ENCODE results near the gene SMTNL2.
"Not testable (repeated sequence)": the region's sequence is repeated elsewhere in the genome, so short reads cannot be mapped to it uniquely, and the experiment has no call there.

Gene SMTNL2

DNA sequence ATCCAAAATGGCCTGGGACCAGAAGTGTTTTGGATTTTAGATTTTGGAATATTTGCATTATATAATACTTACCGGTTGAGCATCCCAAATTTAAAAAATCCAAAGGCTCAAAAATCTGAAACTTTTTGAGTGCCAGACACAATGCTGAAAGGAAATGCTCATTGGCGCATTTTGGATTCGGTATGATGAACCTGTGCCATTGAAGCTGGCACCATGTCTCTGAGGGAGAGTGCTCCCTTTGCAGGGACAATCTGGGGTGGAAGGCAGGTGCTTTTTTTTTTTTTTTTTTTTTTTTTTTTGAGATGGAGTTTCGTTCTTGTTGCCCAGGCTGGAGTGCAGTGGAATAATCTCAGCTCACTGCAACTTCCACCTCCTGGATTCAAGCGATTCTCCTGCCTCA, 17.7 kb downstream of the SMTNL2 start:
- no peak for DNase-seq (ENCODE audit: low spot score)

DNA sequence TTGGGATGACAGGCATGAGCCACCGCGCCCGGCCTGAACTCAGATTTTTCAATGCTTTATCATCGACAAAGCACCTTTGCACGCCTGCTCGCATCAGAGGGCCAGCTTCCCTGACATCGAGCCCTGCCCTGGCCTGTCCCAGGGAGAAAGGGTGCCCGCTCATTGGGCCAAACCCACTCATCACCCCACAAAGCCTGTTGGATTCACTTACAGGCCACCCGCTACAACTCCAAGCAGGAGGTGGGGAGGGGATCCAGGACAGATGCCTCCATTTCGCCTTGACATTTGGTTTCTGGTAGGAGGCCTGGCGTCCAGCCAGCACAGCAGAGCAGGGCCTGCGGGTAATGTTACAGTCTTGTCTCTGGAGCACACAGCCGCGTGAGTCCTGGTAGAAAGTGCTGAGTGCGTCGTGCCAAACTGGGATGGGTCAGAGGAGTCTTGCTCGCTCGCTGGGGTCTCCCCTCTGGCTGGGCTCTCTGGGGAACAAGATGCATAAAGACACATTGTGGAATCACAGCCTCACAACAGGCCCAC, 19.8 kb downstream of the SMTNL2 start:
- no peak for DNase-seq (ENCODE audit: low spot score)

DNA sequence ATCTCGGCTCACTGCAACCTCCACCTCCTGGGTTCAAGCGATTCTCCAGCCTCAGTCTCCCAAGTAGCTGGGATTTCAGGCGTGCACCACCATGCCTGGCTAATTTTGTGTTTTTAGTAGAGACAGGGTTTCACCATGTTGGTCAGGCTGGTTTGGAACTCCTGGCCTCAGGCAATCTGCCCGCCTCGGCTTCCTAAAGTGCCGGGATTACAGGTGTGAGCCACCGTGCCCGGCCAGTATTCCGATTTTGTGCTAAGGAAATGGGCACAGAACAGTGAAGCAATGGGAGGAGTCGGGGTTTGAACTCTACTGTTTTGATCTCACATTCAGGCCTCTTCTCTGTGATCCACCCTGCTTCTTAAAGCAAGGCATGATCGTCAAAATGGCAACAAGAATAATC, 20.4 kb downstream of the SMTNL2 start:
- not testable (repeated sequence) for DNase-seq (ENCODE audit: low spot score)

DNA sequence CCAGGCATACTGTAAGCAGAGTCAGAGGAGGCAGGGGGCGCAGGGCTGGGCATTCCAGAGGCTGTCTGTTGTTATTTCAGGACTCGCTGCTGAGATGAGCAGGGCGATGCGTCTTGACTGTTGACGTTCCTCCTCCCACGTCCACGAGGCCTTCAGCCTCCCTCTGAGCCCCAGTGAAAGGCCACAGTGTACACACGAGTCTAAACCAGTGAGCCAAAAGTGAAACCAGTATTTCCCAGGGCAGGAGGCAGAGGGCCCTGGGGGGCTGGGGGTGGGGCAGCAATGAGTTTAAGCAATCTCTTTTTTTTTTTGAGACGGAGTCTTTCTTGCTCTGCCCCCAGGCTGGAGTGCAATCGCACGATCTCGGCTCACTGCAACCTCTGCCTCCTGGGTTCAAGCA, 21.5 kb downstream of the SMTNL2 start:
- no peak for DNase-seq (ENCODE audit: low spot score)

DNA sequence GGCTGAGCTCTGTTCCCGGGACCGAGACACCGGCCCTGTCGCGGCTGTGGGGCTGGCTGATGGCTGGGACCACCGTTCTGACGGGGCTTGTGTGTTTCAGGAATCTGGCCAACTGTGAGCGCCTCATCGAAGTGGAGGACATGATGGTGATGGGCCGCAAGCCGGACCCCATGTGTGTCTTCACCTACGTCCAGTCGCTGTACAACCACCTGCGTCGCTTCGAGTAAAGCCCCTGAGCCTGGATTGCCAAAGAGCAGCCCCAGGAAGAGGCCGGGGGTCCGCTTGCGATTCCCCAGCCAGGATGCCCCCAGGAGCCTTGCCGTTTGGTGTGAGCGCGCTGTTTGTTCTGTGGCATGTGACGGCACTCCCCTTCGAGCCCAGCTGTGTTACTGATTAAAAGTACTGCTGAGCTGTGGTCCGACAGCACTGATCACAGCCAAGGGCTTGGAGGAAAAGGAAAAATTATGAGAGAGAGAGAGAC, 23.0 kb downstream of the SMTNL2 start:
- no peak for DNase-seq (ENCODE audit: low spot score)

DNA sequence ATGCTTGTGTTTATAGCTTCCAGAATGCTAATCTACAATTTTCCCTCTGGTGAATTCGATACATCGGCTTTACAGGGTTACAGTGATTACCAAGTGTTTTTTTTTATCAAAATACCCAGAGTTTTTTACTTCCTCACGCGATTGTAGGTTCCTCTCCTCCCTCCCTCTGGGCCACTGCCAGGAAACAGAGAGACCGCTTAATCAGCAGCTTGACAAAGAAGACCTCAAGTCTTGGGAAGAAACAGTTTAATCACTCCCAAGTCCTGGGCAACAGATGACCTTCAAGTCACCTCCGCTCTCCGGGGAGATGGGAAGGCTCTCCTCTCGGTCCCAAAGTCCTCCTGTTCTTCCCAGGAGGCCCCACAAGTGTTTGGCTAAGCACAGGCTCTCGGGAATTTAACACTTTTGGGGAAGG, 23.5 kb downstream of the SMTNL2 start:
- no peak for DNase-seq (ENCODE audit: low spot score)

DNA sequence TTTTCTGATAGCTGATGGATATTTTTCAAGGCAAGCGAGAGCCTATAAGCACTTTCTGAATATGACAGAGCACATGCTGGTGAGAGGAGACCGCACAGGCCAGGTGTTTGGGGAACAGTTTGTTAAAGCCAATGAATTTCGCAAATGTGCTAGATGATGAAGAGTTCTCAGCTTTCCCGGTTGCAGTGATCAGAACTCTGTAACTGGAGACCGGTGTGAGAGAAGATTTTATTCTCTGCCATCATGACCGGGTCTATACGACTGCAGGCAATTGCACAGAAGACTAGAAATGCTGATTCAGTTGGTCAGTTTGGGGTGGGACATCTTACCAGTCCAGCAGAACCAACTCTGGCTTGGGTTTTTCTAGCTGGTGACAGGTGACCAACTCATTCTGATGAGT, 25.4 kb downstream of the SMTNL2 start:
- no peak for DNase-seq (ENCODE audit: low spot score)

DNA sequence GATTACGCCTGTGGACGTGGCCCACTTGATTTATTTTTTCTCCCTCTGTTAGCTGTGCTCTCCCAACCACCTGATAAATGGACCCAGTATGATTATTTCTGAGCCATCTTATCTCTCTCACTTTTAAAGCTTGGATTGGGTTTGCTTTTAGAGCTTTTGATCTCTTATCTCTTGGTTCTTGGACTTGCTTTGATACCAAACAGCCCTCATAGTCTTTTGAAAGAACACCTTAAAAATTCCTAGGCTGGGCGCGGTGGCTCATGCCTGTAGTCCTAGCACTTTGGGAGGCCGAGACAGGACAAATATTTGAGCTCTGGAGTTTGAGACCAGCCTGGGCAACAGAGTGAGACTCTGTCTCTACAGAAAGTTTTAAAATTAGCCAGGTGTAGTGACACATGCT, 25.8 kb downstream of the SMTNL2 start:
- DNase-seq (ENCODE audit: low spot score) = no peak

DNA sequence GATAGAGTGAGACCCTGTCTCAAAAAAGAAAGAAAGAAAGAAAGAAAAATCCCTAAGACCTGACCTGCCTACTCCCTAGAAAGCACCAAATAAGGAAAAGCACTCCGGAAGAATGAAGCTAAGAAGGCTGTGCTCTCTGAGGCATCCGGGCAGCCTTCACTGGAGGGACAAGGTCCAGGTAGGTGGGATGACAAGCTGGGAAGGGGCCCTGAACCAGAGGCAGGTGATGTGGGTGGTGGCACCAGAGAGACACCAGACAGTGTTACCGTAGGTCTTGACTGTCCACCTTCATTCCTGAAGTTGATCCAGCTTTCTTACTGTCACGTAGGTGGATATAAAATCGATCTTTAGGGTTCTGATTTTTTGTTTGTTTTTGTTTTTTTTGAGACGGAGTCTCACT, 26.3 kb downstream of the SMTNL2 start:
- DNase-seq (ENCODE audit: low spot score) = no peak

DNA sequence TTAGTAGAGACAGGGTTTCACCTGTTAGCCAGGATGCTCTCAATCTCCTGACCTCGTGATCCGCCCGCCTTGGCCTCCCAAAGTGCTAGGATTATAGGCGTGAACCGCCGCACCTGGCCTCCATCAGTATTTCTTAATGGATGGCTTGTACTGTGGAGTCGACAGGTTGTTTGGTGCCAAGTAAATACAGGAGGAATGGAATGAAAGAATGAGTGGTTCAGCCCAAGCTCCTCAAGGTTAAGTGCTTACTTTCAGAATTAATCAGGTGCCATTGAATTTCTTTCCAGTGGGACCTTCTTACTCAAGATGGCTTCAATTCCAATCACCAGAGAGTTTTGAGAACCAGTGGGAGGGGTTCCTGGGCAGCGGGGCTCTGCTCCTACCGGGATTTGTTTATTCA, 32.1 kb downstream of the SMTNL2 start:
- no peak for DNase-seq (ENCODE audit: low spot score)

DNA sequence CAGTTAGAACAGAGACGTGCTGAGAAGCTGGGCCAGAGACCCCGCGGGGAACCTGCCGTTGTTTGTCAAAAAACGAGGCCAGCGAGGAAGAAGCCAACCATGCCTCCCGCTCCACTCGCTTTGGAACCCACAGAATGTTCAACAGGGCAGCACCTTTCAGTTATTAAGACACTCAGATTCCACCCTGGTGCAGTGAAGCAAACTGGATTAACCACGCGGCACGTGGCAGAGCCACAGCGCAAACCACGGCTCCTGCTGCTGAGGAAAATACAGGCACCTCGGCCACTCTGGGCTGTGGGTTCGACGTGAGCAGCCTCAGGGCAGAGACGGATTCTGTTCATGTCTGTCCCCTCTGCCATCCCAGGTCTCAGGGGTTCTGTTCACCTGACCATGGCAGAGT, 32.8 kb downstream of the SMTNL2 start:
- no peak for DNase-seq (ENCODE audit: low spot score)

DNA sequence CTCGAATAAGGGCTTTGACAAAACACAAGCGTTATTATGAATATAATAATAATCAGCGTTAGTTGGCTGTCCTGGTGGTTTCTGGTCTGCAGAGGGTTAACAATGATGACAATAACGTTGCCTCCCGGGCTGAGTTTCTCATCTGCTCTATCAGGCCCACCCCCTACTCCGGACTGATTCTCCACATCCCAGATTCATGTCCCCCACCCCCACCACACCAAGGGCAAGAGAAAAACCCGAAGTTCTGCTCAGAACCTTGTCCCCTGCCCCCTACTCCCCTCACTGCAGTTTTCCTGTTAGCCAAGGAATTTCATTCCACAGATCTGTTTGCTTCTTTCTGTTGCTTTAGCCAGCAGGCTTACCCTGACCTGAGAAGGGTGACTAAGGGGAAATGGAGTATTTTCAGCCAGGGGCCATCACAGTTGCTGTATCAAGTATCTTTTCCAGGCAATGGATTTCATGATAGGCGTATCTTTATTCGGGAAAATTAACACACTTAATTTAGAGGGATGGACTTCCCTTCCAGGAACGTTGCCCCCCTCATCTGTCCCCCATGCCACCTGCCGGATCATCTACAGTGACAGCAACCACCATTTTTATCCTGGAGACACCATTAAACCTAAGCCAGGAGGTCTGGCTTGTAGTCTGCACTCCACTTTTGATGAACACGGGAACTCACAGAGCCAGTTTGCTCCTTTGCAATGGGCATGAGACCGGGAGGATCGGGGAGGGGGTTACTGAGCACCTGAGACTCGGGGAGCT, 33.4 kb downstream of the SMTNL2 start:
- DNase-seq (ENCODE audit: low spot score) = no peak

DNA sequence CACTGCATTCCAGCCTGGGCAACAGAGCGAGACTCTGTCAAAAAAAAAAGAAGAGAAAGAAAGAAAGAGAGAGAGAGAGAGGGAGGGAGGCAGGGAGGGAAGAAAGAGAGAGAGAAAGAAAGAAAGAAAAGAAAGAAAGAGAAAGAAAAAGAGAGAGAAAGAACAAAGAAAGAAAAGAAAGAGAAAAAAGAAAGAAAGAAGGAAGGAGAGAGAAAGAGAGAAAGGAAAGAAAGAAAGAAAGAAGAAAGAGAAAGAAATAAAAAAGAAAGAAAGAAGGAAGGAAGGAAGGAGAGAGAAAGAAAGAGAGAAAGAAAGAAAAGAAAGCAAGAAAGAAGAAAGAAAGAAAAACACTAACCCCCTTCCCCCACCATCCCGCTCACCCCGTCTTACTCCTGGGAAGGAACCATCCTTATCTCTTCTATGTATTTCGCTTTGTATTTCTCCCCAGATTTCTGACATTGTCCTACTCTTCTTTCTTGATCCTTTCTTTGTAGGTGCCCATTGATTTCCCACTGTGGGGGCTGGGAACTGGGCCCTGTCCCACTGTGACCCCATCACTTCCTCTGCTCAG, 36.3 kb downstream of the SMTNL2 start:
- no peak for DNase-seq (ENCODE audit: low spot score)

DNA sequence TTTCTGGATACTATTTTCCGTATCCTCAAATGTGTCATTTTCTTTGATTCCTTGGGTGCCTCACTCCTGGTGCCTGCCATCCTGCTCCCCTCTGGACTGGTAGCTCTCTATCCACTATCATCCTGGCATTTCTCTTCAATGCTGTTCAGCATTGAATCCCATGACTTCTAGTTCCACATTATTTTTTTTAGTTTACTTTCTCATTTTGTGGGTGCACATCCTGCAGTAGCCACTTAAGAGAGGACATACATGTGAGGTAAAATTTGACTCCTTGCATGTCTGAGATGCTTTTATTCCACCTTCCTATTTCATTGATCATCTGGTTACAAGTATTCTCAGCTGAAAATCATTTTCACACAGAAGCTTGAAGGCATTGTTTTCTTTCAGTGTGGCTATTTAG, 38.0 kb downstream of the SMTNL2 start:
- no peak for DNase-seq (ENCODE audit: low spot score)

DNA sequence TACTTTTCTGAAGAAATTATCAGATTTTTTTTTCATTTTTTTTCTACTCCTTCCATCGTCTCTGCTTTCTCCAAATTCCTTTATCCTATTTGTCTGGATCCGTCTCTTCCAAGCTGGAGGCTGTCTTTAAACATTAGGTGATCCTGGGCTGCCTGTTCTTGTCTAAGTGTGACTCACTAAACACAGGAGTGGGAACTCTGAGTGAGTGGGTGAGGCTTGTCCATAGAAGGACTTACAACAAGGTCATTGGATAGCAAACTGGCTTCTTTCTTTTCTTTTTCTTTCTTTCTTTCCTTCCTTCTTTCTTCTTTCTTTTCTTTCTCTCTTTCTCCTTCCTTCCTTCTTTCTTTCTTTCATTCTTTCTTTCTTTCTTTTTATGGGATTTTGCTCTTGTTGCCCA, 38.9 kb downstream of the SMTNL2 start:
- no peak for DNase-seq (ENCODE audit: low spot score)

DNA sequence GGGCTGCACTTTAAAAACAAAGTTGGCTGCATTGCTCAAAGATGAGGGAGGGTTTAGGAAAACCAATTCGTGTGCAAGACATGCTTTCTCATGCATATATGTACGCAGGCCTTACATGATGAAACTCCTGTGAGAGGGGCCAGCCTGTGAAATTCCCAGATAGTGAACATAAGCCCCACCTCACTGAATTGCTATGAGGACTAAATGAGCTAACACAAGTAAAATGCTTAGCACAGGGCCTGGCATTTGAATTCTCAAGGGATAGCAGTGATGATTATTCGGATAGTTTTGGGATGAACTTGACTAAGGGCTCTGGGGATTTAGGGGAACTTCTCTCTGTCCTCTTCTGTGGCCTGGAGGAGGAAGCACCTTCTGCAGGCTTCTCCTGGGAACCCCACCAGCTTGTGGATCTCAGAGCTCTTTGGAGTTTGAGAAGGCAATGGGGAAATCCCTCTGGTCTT, 40.2 kb downstream of the SMTNL2 start:
- DNase-seq (ENCODE audit: low spot score) = not testable (repeated sequence)

DNA sequence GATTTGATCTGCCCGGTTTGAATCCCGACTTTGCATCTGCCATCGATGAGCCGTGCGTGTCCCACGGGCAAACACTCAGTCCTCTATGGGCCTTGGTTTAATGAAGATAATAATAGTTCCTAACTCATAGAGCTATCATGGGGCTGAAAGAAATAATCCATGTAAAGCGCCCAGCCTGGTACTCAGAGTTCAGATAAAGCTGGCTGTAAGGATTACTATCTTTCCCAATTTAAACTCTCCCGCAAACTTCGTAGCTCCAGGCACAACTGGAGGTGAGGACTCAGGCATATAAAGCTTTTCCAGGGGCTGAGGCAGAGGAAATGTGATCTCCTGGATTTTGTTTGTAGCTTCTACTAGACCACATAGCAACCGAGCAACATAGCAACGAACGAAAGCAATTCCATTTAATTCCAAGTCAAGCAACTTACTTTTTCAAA, 40.9 kb downstream of the SMTNL2 start:
- DNase-seq (ENCODE audit: low spot score) = no peak

DNA sequence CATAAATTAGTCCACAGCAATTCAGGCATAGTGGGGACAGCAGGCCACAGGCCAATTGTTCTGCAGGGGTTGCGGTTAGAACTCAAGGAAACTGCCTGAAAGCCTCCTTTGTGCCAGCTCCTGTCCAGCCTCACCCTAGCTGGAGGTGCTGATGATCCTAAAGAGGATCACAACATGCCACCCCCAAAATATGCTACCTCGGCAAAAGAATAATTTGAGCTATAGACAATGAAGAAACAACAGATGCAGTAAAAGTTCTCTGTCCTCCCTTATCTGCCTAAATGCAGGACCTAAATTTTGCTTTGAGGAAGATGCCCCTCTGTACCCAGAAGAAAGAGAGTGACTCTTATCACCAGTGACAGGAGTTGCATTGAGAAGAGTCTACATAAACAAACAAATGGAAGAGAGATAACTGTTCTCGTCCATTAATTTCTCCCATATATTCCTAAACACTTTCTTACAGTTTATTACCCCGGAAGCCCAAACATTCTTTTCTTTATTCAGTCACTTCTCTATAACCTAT, 42.5 kb downstream of the SMTNL2 start:
- no peak for DNase-seq (ENCODE audit: low spot score)

DNA sequence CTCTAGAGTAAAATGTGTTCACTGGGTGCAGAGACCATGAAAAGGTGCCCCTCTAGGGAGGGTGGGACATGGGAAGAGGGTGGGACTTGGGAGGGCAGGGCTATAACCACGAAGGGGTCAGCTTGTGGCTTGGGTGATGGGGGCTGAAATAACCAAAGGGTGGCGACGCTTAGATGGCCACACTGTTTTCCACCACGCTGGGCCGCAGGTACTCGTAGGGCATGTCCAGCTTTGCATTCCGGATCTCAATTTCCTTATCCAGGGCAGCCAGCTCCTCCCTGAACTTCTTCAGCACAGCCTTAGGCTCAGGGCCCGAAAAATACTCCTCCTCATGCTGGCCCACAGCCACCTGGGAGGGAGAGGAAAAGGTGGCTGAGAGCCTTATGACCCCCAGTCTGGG, 47.1 kb downstream of the SMTNL2 start:
- DNase-seq (ENCODE audit: low spot score) = no peak

DNA sequence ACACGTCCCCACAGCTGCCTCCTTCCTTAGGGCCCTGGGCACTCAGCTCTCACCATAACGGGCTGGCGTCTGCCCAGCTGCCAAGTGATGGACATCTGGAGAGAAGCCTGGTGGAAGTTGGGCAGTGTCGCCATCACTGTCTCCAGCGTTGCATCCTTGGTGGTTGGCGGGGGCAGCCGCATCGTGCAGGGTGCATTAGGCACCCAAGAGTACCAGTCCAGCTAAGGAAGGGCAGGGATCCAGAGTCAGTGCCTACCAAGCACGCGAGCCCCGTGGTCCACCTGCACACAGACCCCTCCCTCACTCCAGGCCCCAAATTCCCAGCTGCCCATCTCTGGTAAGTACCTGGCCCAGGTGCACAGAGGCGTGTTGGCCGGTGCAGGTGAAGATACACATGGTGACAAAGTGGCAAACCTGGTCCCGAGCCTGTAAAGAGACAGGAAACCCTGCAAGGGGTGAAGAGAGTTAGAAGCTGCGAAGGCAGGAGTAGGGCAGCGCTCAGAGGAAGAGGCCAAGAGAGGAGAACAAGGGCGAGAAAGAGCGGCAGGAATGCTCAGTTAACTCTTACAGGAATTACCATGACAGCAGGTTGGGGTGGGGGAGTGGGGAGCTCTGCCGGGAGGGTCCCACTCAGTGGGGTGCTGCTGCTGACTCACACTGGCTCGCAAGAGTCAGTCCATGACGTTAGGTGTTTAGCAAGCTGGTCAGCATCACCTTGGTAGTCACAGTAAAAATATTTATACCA, 47.7 kb downstream of the SMTNL2 start:
- no peak for DNase-seq (ENCODE audit: low spot score)

DNA sequence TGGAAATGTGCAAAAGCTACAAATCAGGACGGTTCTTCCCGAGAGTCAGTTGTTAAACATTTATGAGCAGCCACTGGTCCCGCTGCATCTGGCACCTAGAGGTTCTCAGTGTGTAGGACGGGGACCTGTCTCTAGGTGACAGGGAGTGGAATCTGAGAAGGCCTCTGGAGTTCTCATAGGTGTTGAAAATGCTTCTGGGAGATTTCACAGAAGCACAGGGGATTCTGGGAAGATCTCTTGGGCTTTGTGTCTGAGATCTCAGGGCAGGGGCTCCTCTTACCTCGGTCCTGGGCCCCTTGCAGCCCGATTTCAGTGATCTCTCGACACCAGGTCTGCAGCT, 48.2 kb downstream of the SMTNL2 start:
- DNase-seq (ENCODE audit: low spot score) = no peak

DNA sequence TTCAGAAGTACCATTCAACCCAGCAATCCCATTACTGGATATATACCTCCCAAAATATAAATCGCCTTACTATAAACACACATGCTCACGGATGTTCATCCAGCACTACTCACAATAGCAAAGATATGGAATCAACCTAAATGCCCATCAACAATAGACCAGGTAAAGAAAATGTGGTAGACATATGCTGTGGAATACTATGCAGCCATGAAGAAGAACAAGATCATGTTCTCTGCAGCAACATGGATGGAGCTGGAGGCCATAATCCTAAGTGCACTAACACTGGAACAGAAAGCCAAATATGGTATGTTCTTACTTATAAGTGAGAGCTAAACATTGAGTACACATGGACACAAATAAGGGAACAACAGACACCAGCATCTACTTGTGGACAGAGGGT, 49.3 kb downstream of the SMTNL2 start:
- DNase-seq (ENCODE audit: low spot score) = no peak

DNA sequence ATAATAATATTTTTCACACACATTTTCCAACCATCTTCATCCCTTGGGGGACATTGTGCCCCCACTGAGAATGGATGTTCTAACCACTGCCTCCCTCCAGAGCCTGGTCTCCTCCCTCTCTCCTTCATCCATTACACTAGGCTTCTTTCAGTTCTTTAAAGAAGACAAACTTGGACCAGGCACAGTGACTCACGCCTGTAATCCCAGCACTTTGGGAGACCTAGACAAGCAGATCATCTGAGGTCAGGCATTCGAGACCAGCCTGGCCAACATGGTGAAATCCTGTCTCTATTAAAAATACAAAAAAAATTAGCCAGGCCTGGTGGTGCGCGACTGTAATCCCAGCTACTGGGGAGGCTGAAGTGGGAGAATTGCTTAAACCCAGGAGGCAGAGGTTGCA, 50.6 kb downstream of the SMTNL2 start:
- no peak for DNase-seq (ENCODE audit: low spot score)
